ENCODE data around the gene RNU6-9. TPM values are rescaled to one million over a fixed set of nuclear protein-coding genes. Genes with fewer than 3 reads are reported as not detected.
"Not testable (repeated sequence)": the region's sequence is repeated elsewhere in the genome, so short reads cannot be mapped to it uniquely, and the experiment has no call there.

RNU6-9 gene
- total RNA-seq, 1 donor from 2014 or later, result not detected

GRCh38 chr19:850221-850978 is 42.9 kb upstream of the RNU6-9 start:
- H2AFZ ChIP-seq (replicated peaks), result peak overlapping the region; percentile 47
- H3K27me3 Mint-ChIP-seq (ENCODE audit: insufficient read depth, low read depth), result peaks cover 21% of the 10 kb centered on the region
- no peak for TF ChIP-seq EZH2phosphoT487 (IDR thresholded peaks at IDR 0.05)

GRCh38 chr19:850979-851335 is 42.3 kb upstream of the RNU6-9 start:
- Histone ChIP-seq H3K4me1 (no peaks in the 10 kb centered on the region), H3K27ac (no peak overlapping the region), H3K79me2 (ENCODE audit: low read depth) (no peaks in the 10 kb centered on the region), H3K27me3 (peaks cover 7% of the 10 kb centered on the region), H4K20me1 (ENCODE audit: low read depth) (no peaks in the 10 kb centered on the region), H2AFZ (replicated peaks) (peak overlapping the region; percentile 47), H3K4me3 (no peak overlapping the region), H3K4me2 (no peak overlapping the region), H3K9ac (no peak overlapping the region), H3K36me3 (no peaks in the 10 kb centered on the region), H3F3A (ENCODE audit: low read depth) (peaks cover 15% of the 10 kb centered on the region), H3K9me3 (ENCODE audit: low read depth) (no peaks in the 10 kb centered on the region)
- Mint-ChIP-seq H3K27me3 (ENCODE audit: insufficient read depth, low read depth) (peaks cover 17% of the 10 kb centered on the region), H3K36me3 (no peaks in the 10 kb centered on the region), H3K9me3 (no peaks in the 10 kb centered on the region), H3K4me1 (no peaks in the 10 kb centered on the region), H3K4me3 (peak overlapping the region; percentile 41), H3K27ac (no peak overlapping the region)
- TF ChIP-seq EZH2phosphoT487 (IDR thresholded peaks at IDR 0.05), result no peak
- DNase-seq (ENCODE audit: low spot score), result no peak

More at GRCh38 chr19:850221-850978, 42.9 kb upstream of the RNU6-9 start:
- Histone ChIP-seq H3K4me1 (no peaks in the 10 kb centered on the region), H3K9ac (no peak overlapping the region), H3F3A (ENCODE audit: low read depth) (peaks cover 15% of the 10 kb centered on the region), H3K9me3 (ENCODE audit: low read depth) (no peaks in the 10 kb centered on the region), H3K4me3 (no peak overlapping the region), H3K79me2 (ENCODE audit: low read depth) (no peaks in the 10 kb centered on the region), H3K4me2 (no peak overlapping the region), H4K20me1 (ENCODE audit: low read depth) (no peaks in the 10 kb centered on the region), H3K27me3 (peaks cover 10% of the 10 kb centered on the region), H3K27ac (no peak overlapping the region), H3K36me3 (no peaks in the 10 kb centered on the region)
- H3K9me3 Mint-ChIP-seq, result no peaks in the 10 kb centered on the region
- H3K4me1 Mint-ChIP-seq, result peaks cover 4% of the 10 kb centered on the region
- DNase-seq (ENCODE audit: low spot score), result peak; percentile 51
- no peak overlapping the region for H3K27ac Mint-ChIP-seq
- no peaks in the 10 kb centered on the region for H3K36me3 Mint-ChIP-seq
- peak overlapping the region; percentile 41 for H3K4me3 Mint-ChIP-seq

- H3K4me2 ChIP-seq, result no peak within 1 kb of the TSS
- no peaks in the 10 kb centered on the region for H3K9me3 ChIP-seq (ENCODE audit: low read depth)
- peaks cover 15% of the 10 kb centered on the region for H3F3A ChIP-seq (ENCODE audit: low read depth)
- no peak within 1 kb of the TSS for H3K9ac ChIP-seq
- TF ChIP-seq EZH2 (IDR thresholded peaks at IDR 0.05), result no peak
- no peak for TF ChIP-seq CTCF (IDR thresholded peaks at IDR 0.05)
- no peak for TF ChIP-seq EZH2phosphoT487 (IDR thresholded peaks at IDR 0.05)
- Mint-ChIP-seq H3K4me3 (no peak within 1 kb of the TSS), H3K27ac (no peak within 1 kb of the TSS), H3K9me3 (no peaks in the 10 kb centered on the region), H3K27me3 (ENCODE audit: insufficient read depth, low read depth) (peaks cover 11% of the 10 kb centered on the region), H3K36me3 (no peaks in the 10 kb centered on the region), H3K4me1 (no peaks in the 10 kb centered on the region)
- H3K27ac ChIP-seq, result no peak within 1 kb of the TSS
- DNase-seq (ENCODE audit: low spot score), result no peak
- no peaks in the 10 kb centered on the region for H3K27me3 ChIP-seq
- H2AFZ ChIP-seq (replicated peaks), result no peak within 1 kb of the TSS
- no peaks in the 10 kb centered on the region for H3K79me2 ChIP-seq (ENCODE audit: low read depth)
- H3K36me3 ChIP-seq, result no peaks in the 10 kb centered on the region
- no peaks in the 10 kb centered on the region for H3K4me1 ChIP-seq
- H4K20me1 ChIP-seq (ENCODE audit: low read depth), result no peaks in the 10 kb centered on the region
- H3K4me3 ChIP-seq, result no peak within 1 kb of the TSS
Observed at GRCh38 chr19:852136-853013, 40.9 kb upstream of the RNU6-9 start, which contains the start of gene ELANE. TSS of gene ELANE (plus strand) at chr19:852303. CDS start at chr19:852329, 26 bp downstream.

- no peaks in the 10 kb centered on the region for H3K9me3 Mint-ChIP-seq
- no peaks in the 10 kb centered on the region for H3K4me1 ChIP-seq
- DNase-seq (ENCODE audit: low spot score), result no peak
- TF ChIP-seq CTCF (IDR thresholded peaks at IDR 0.05) (no peak), EZH2 (IDR thresholded peaks at IDR 0.05) (no peak), EZH2phosphoT487 (IDR thresholded peaks at IDR 0.05) (no peak)
- H4K20me1 ChIP-seq (ENCODE audit: low read depth), result no peaks in the 10 kb centered on the region
- H3K4me1 Mint-ChIP-seq, result no peaks in the 10 kb centered on the region
- no peaks in the 10 kb centered on the region for H3K9me3 ChIP-seq (ENCODE audit: low read depth)
- H3K27me3 Mint-ChIP-seq (ENCODE audit: insufficient read depth, low read depth), result peaks cover 15% of the 10 kb centered on the region
- H3K36me3 ChIP-seq, result no peaks in the 10 kb centered on the region
- no peaks in the 10 kb centered on the region for H3K79me2 ChIP-seq (ENCODE audit: low read depth)
- H3K4me3 ChIP-seq, result no peak overlapping the region
- H3K9ac ChIP-seq, result no peak overlapping the region
- H3K27ac ChIP-seq, result no peak overlapping the region
- H3K4me3 Mint-ChIP-seq, result no peak overlapping the region
- peaks cover 15% of the 10 kb centered on the region for H3F3A ChIP-seq (ENCODE audit: low read depth)
- no peak overlapping the region for H2AFZ ChIP-seq (replicated peaks)
- H3K4me2 ChIP-seq, result no peak overlapping the region
- H3K36me3 Mint-ChIP-seq, result no peaks in the 10 kb centered on the region
- H3K27ac Mint-ChIP-seq, result no peak overlapping the region
- peaks cover 6% of the 10 kb centered on the region for H3K27me3 ChIP-seq
Observed at GRCh38 chr19:853014-853585, 40.2 kb upstream of the RNU6-9 start.

DNA sequence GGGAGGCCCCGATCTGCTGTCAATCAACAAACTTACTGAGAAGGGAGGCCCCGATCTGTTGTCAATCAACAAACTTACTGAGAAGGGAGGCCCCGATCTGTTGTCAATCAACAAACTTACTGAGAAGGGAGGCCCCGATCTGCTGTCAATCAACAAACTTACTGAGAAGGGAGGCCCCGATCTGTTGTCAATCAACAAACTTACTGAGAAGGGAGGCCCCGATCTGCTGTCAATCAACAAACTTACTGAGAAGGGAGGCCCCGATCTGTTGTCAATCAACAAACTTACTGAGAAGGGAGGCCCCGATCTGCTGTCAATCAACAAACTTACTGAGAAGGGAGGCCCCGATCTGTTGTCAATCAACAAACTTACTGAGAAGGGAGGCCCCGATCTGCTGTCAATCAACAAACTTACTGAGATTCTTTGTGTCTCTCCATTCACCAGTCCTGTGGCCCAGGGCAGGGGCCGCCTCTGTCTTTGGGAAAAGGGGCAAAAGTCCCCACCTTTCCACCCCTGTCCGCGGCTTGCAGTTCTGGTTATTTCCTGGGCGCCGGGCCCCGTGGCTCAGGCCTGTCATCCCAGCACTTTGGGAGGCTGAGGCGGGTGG is 39.6 kb upstream of the RNU6-9 start:
- H3K27me3 Mint-ChIP-seq (ENCODE audit: insufficient read depth, low read depth), result peaks cover 20% of the 10 kb centered on the region
- H3K27me3 ChIP-seq, result peaks cover 12% of the 10 kb centered on the region

More for the DNA sequence above, 39.6 kb upstream of the RNU6-9 start:
- DNase-seq (ENCODE audit: low spot score); H3K4me2 ChIP-seq; H3K4me1 Mint-ChIP-seq; H3K4me3 ChIP-seq; H3K27ac Mint-ChIP-seq; H3K79me2 ChIP-seq (ENCODE audit: low read depth); H3K27ac ChIP-seq; H3K9me3 ChIP-seq (ENCODE audit: low read depth); H3K4me1 ChIP-seq; H4K20me1 ChIP-seq (ENCODE audit: low read depth); H3K36me3 ChIP-seq; H3K4me3 Mint-ChIP-seq; H3K9ac ChIP-seq; H3K36me3 Mint-ChIP-seq; H2AFZ ChIP-seq (replicated peaks); H3K9me3 Mint-ChIP-seq: not testable (repeated sequence)
- H3F3A ChIP-seq (ENCODE audit: low read depth), result peaks cover 15% of the 10 kb centered on the region
